A172 (cell line): ENCODE results near the gene EBP. TPM values are rescaled to one million over a fixed set of nuclear protein-coding genes. Genes with fewer than 3 reads are reported as not detected.
"Not testable (repeated sequence)": the region's sequence is repeated elsewhere in the genome, so short reads cannot be mapped to it uniquely, and the experiment has no call there.

ENCODE experiments used
- DNase-seq: peaks from one replicate; pipeline ENCODE4 v3.0.0-alpha.2; 2015; ENCODE audit warnings: low spot score
- total RNA-seq: library from RNA; depleted of rRNA; stranded (reverse); fragments of >200 nt; shearing (Covaris generic); gene quantifications from 2 replicates; pipeline ENCODE4 v1.2.3, GENCODE V29; 2014

The EBP gene
- total RNA-seq, 1 experiment from 2014 or later: 92.6 TPM

- DNase-seq: peak; percentile 21
Observed at GRCh38 chrX:48525853-48526252, 4.2 kb downstream of the EBP start.

GRCh38 chrX:48530736-48531135 is 9.1 kb downstream of the EBP start:
- DNase-seq: peak; percentile 56

GRCh38 chrX:48531358-48531959 is 9.9 kb downstream of the EBP start:
- DNase-seq: peak; percentile 85

- peak; percentile 8 for DNase-seq
Observed at GRCh38 chrX:48532161-48532560, 10.6 kb downstream of the EBP start.

- no peak for DNase-seq
Observed at GRCh38 chrX:48533165-48533564, 11.6 kb downstream of the EBP start.

GRCh38 chrX:48538641-48539344 is 17.2 kb downstream of the EBP start:
- DNase-seq: no peak

- peak; percentile 96 for DNase-seq
Observed at GRCh38 chrX:48539345-48540027, 17.9 kb downstream of the EBP start, which contains the start of gene TBC1D25. TSS of gene TBC1D25 (plus strand) at chrX:48539714. CDS start at chrX:48539798, 84 bp downstream.

- peak; percentile 27 for DNase-seq
Observed at GRCh38 chrX:48540028-48540375, 18.4 kb downstream of the EBP start.

- DNase-seq: no peak
Observed at GRCh38 chrX:48540480-48540879, 18.9 kb downstream of the EBP start.

- DNase-seq: no peak
Observed at GRCh38 chrX:48541140-48541814, 19.7 kb downstream of the EBP start.

- DNase-seq: no peak
Observed at GRCh38 chrX:48548871-48549270, 27.3 kb downstream of the EBP start.

GRCh38 chrX:48555731-48556325 is 34.2 kb downstream of the EBP start:
- DNase-seq: not testable (repeated sequence)

GRCh38 chrX:48558271-48558670 is 36.7 kb downstream of the EBP start:
- peak; percentile 78 for DNase-seq

- DNase-seq: no peak
Observed at GRCh38 chrX:48559636-48560035, 38.0 kb downstream of the EBP start.

GRCh38 chrX:48560056-48560455 is 38.4 kb downstream of the EBP start:
- no peak for DNase-seq

- DNase-seq: no peak
Observed at GRCh38 chrX:48560681-48561080, 39.1 kb downstream of the EBP start.

GRCh38 chrX:48569958-48570357 is 48.4 kb downstream of the EBP start:
- DNase-seq: peak; percentile 39

GRCh38 chrX:48573690-48574269 is 52.2 kb downstream of the EBP start:
- no peak for DNase-seq

GRCh38 chrX:48574270-48575266 is 53.0 kb downstream of the EBP start, which contains the start of gene RBM3:
TSS of gene RBM3 (plus strand) at chrX:48574484. CDS start at chrX:48575181, 697 bp downstream.
- DNase-seq: peak; percentile 91

GRCh38 chrX:48575642-48576041 is 54.0 kb downstream of the EBP start:
- no peak for DNase-seq
